Tibial nerve (tissue), 4 donors: Measurements from ENCODE around the gene ISM1. TPM values are rescaled to one million over a fixed set of nuclear protein-coding genes. Genes with fewer than 3 reads are reported as not detected.

ENCODE experiments used
- DNase-seq, 2 donors: peaks; one replicate each; pipeline ENCODE4 v3.0.0-alpha.2; 2019; ENCODE audit warnings: low spot score in 2 of 2
- H3K27ac ChIP-seq, 4 donors: fragments of 200-600 bp; sonication (generic) in 3 of 4; one replicate each; pipeline ENCODE4 v1.5.1; 2017 to 2019; ENCODE audit warnings: mild to moderate bottlenecking in 1 of 4
- H3K27me3 ChIP-seq, 2 donors: fragments of 200-600 bp; sonication (generic) in 1 of 2; one replicate each; pipeline versions ENCODE4 v1.5.1 to v1.6.0; 2017 to 2019
- H3K36me3 ChIP-seq, 3 donors: fragments of 200-600 bp; sonication (generic); one replicate each; pipeline ENCODE4 v1.5.1; 2018 to 2019
- H3K4me1 ChIP-seq, 4 donors: fragments of 200-600 bp; sonication (generic) in 3 of 4; one replicate each; pipeline ENCODE4 v1.5.1; 2017 to 2019
- H3K4me3 ChIP-seq, 4 donors: fragments of 200-600 bp; sonication (generic) in 3 of 4; one replicate each; pipeline ENCODE4 v1.5.1; 2017 to 2019; ENCODE audit warnings: mild to moderate bottlenecking in 1 of 4, moderate library complexity in 1 of 4
- H3K9me3 ChIP-seq, 4 donors: fragments of 200-600 bp; sonication (generic) in 3 of 4; one replicate each; pipeline ENCODE4 v1.5.1; 2017 to 2019
- EP300 ChIP-seq, 2 donors: sonication (generic); formaldehyde crosslinking; IDR thresholded peaks; one replicate each; pipeline ENCODE4 v1.6.1; 2017; ENCODE audit warnings: antibody characterized with exemption in 2 of 2, mild to moderate bottlenecking in 1 of 2
- POLR2A ChIP-seq, 2 donors: fragments of 450-650 bp; IDR thresholded peaks; one replicate each; pipeline ENCODE4 v1.6.1; 2017; ENCODE audit warnings: antibody characterized with exemption in 2 of 2, mild to moderate bottlenecking in 2 of 2, moderate library complexity in 2 of 2
- WGBS, 2 donors: methylation state at CpG; one replicate each; pipeline ENCODE4 v1.1.5; 2018; 5-methylcytosine and 5-hydroxymethylcytosine counted together
- total RNA-seq, 4 donors: library from RNA; depleted of rRNA; stranded (reverse); fragments of >200 nt; gene quantifications; one replicate each; pipeline ENCODE4 v1.1.0, GENCODE V29; 2016
- TF ChIP-seq, protein P1 (sequence below), 5 experiments: fragments of 200-600 bp in 3 of 5; fragments of 450-650 bp in 2 of 5; sonication (generic) in 3 of 5; IDR thresholded peaks; one replicate each; pipeline ENCODE4 v1.5.1; 2016 to 2019; ENCODE audit warnings: antibody characterized with exemption in 5 of 5, mild to moderate bottlenecking in 3 of 5, moderate library complexity in 2 of 5

ISM1 gene
- total RNA-seq, 4 donors from 2014 or later: 19.3 to 47.3 (median 24.7) TPM

DNA sequence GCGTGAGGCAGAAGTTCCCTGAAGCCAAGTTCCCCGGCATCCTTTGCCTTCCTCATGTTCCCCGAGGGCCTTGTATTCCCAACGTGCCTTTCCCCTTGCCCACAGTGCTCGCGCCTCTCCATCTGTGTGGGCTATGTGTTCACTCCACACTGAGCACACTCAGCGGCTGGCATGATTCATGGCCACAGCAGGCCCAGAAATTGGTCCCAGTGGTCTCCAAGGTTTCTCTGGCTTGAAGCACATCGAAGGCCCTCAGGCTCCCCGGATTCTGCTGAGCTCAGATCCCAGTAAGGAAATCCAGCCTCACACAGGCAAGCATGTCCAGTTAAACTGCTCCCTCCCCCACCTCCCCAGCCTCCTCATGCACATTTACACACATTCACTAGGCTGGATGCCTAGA is 123.6 kb downstream of the ISM1 start:
- H3K27me3 ChIP-seq: no peaks in the 10 kb centered on the region
- H3K4me3 ChIP-seq: no peak overlapping the region
- TF ChIP-seq POLR2A (IDR thresholded peaks at IDR 0.05) (no peak), EP300 (IDR thresholded peaks at IDR 0.05) (no peak)
- TF ChIP-seq, protein P1, sequence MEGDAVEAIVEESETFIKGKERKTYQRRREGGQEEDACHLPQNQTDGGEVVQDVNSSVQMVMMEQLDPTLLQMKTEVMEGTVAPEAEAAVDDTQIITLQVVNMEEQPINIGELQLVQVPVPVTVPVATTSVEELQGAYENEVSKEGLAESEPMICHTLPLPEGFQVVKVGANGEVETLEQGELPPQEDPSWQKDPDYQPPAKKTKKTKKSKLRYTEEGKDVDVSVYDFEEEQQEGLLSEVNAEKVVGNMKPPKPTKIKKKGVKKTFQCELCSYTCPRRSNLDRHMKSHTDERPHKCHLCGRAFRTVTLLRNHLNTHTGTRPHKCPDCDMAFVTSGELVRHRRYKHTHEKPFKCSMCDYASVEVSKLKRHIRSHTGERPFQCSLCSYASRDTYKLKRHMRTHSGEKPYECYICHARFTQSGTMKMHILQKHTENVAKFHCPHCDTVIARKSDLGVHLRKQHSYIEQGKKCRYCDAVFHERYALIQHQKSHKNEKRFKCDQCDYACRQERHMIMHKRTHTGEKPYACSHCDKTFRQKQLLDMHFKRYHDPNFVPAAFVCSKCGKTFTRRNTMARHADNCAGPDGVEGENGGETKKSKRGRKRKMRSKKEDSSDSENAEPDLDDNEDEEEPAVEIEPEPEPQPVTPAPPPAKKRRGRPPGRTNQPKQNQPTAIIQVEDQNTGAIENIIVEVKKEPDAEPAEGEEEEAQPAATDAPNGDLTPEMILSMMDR (IDR thresholded peaks at IDR 0.05): no peak
- no peak overlapping the region for H3K27ac ChIP-seq
- peaks cover 0 to 4% (median 0%) of the 10 kb centered on the region in 4 donors for H3K4me1 ChIP-seq
- H3K9me3 ChIP-seq: no peaks in the 10 kb centered on the region
- WGBS, 2 donors: 64 to 74% methylated on average over 9 of the region's 9 CpGs
- no peaks in the 10 kb centered on the region for H3K36me3 ChIP-seq
- DNase-seq: no peak

DNA sequence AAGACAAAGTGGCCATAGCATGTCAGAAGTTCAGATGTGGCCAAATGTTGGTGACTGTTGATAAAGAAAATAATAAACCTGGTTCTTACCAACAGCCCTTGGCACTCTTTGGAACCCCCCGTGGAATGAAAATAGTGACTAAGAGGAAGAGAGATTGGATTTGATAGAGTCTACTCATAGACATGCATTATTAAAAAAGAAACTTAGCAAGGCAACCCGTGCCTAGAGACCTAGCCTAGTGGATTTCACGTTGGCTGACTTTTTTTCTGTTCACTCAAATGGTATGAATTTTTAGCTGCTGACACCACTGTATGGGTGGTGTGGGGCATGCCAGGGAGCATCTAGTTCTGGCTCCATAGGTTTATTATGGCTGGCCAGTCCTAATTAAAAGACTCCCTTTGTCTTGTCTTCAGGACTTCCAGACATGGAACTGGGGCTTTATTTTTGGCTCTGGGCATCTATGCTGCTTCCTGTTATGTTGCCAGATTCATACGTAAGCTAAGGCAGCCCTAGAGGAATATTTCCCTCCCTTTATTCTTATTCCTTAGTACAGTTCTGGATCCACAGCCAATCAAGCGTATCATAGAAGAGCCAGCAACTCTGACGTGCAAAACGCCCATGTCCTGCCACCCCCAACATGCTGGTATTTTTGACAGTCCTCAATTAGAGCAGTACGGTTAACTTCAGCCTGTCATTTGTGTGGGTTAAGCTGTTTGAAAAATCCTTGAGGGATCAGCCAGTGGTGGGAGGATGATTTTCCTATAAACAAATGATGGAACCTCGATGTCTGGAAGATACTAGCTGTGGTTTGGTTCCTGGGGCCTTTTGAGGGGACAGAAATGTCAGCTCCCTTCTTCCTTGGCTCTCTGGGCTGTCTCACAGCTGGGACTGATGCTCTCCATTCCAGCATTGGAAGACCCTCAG is 127.5 kb downstream of the ISM1 start:
- DNase-seq: no peak
- no peaks in the 10 kb centered on the region for H3K9me3 ChIP-seq
- H3K27ac ChIP-seq: no peak overlapping the region
- peaks cover 0 to 4% (median 0%) of the 10 kb centered on the region in 4 donors for H3K4me1 ChIP-seq
- H3K27me3 ChIP-seq: no peaks in the 10 kb centered on the region
- 44 to 45% methylated on average over 9 of the region's 9 CpGs for WGBS, 2 donors
- no peak overlapping the region for H3K4me3 ChIP-seq
- no peaks in the 10 kb centered on the region for H3K36me3 ChIP-seq
- TF ChIP-seq POLR2A (IDR thresholded peaks at IDR 0.05): no peak
- TF ChIP-seq, protein P1 (IDR thresholded peaks at IDR 0.05): no peak
- no peak for TF ChIP-seq EP300 (IDR thresholded peaks at IDR 0.05)

DNA sequence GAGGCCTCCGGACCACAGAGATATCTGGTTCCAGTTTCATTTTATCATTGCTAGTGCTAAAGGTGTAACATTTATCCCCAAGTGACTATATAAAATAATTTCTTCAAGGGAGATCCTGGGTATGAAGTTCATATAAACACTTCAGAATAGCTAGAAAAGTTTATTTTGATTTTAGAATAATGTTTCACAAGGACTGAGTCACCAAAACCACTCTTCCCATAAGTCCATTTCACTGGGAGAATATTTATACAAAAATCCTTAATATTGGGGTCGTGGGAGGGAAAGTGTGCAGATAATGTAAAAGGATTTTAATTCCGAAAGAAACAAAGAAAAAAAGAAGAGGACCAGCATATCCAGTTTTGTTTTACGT is 128.1 kb downstream of the ISM1 start:
- no peaks in the 10 kb centered on the region for H3K9me3 ChIP-seq
- no peaks in the 10 kb centered on the region for H3K27me3 ChIP-seq
- H3K4me3 ChIP-seq: no peak overlapping the region
- H3K27ac ChIP-seq: no peak overlapping the region
- DNase-seq: no peak
- WGBS, 2 donors: 90 to 94% methylated on average over 4 of the region's 4 CpGs
- peaks cover 0 to 4% (median 0%) of the 10 kb centered on the region in 4 donors for H3K4me1 ChIP-seq
- TF ChIP-seq EP300 (IDR thresholded peaks at IDR 0.05) (no peak), POLR2A (IDR thresholded peaks at IDR 0.05) (no peak)
- TF ChIP-seq, protein P1 (IDR thresholded peaks at IDR 0.05): no peak
- H3K36me3 ChIP-seq: no peaks in the 10 kb centered on the region

Other genes starting within 250 kb of the ISM1 start
- 10 to 100 TPM in 3 of 4 donors, 1 to 10 TPM in 1; 9.2 to 17.1 (median 13.9) TPM for gene SPTLC3, start 212.3 kb upstream of the ISM1 start, total RNA-seq